Vagina (tissue), 2 donors: ENCODE results near the gene PRELID2. TPM values are rescaled to one million over a fixed set of nuclear protein-coding genes. Genes with fewer than 3 reads are reported as not detected.
A peak's percentile ranks its signal among the peaks of the same experiment; 100 is the strongest.

Experiments
- DNase-seq, 2 donors: peaks; one replicate each; pipeline ENCODE4 v3.0.0-alpha.2; 2017; ENCODE audit errors: extremely low spot score in 2 of 2
- H3K27ac ChIP-seq: fragments of 200-600 bp; sonication (generic); one replicate; pipeline ENCODE4 v1.5.1; 2019
- H3K27me3 ChIP-seq: fragments of 200-600 bp; sonication (generic); one replicate; pipeline ENCODE4 v1.5.1; 2019
- H3K36me3 ChIP-seq, 2 donors: fragments of 200-600 bp; sonication (generic); one replicate each; pipeline ENCODE4 v1.5.1; 2017 to 2019
- H3K4me1 ChIP-seq: fragments of 200-600 bp; sonication (generic); one replicate; pipeline ENCODE4 v1.5.1; 2019
- H3K4me3 ChIP-seq, 2 donors: fragments of 200-600 bp; sonication (generic); 1 replicate in 1 of 2; 2 replicates in 1 of 2; pipeline ENCODE4 v1.5.1; 2016 to 2019
- H3K9me3 ChIP-seq: fragments of 200-600 bp; sonication (generic); one replicate; pipeline ENCODE4 v1.5.1; 2019
- CTCF ChIP-seq, 3 experiments: fragments of 450-650 bp in 2 of 3; fragments of 200-600 bp in 1 of 3; sonication (generic) in 1 of 3; IDR thresholded peaks; one replicate each; pipeline ENCODE4 v1.5.1; 2017 to 2019; ENCODE audit warnings: antibody characterized with exemption in 3 of 3, mild to moderate bottlenecking in 2 of 3, moderate library complexity in 2 of 3
- POLR2A ChIP-seq, 2 donors: fragments of 450-650 bp; IDR thresholded peaks; one replicate each; pipeline ENCODE4 v1.6.1; 2017; ENCODE audit warnings: antibody characterized with exemption in 2 of 2, mild to moderate bottlenecking in 2 of 2, moderate library complexity in 2 of 2
- POLR2AphosphoS5 ChIP-seq, 2 donors: sonication (generic); formaldehyde crosslinking; IDR thresholded peaks; one replicate each; pipeline ENCODE4 v1.9.0; 2017; ENCODE audit warnings: antibody characterized with exemption in 2 of 2, mild to moderate bottlenecking in 2 of 2, low read depth in 1 of 2; ENCODE audit not compliant: insufficient read depth in 1 of 2
- intact Hi-C: fragments of 100-400 bp; cut with DNase I; formaldehyde crosslinking; loops from one replicate; pipeline ENCODE4 v1.15.1; 2023
- total RNA-seq: library from RNA; depleted of rRNA; stranded (reverse); fragments of >200 nt; gene quantifications from one replicate; pipeline ENCODE4 v1.2.3, GENCODE V29; 2016

Gene PRELID2
- total RNA-seq, 1 donor from 2014 or later = 16.2 TPM

DNA sequence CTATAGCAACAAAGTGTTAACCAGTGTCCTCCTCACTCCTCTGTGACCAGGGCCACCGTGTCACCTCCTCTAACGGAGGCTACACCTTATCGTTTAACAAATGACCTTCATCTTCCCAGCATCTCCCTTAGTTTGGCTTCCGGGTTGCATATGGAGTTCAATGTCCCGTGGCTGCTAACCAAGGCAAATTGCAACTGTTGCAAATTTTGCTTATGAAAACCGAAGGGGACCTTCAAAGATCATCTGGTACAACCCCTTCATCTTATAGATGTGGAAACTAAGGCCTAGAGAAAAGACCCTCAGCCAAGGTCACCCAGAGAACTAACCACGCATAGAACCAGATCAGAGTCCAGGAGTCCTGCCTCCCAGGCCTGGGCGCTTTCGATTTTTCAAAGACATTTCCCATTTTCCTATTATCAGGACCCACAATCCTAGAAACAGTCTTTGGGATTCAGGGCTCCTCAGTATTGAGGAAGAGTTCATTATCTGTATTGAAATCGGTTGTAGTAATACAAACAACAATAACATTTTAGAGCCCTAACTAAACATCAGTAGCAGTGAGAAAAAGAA, 1.4 kb downstream of the PRELID2 start:
- TF ChIP-seq POLR2AphosphoS5 (IDR thresholded peaks at IDR 0.05; ENCODE audit: insufficient read depth in 1 of 2, low read depth in 1 of 2) (no peak), POLR2A (IDR thresholded peaks at IDR 0.05) (no peak), CTCF (IDR thresholded peaks at IDR 0.05) (no peak)
- H3K27me3 ChIP-seq = no peaks in the 10 kb centered on the region
- no peak for DNase-seq
- no peak overlapping the region for H3K4me3 ChIP-seq
- H3K36me3 ChIP-seq = no peaks in the 10 kb centered on the region
- H3K9me3 ChIP-seq = no peaks in the 10 kb centered on the region
- H3K27ac ChIP-seq = peak overlapping the region; percentile 63
- H3K4me1 ChIP-seq = peaks cover 42% of the 10 kb centered on the region
- intact Hi-C loops = no loop called here

DNA sequence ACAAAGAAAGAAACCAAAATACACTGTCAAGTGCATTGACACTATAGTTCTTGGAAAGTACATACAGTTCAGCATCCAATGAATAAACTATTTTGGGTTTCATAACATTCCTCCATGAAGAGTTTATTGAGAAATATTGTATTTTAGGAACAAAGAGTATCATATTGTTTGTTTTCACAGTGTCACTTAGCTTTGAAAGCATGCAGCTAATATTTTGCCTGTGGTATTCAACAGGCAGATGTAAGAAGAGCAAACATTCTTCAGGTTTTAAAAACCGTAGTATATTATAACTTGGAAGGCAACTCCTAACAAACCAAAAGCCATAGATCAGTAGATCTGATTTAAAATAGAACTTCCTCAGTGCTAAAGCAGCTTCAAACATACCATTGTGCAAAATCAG, 4.5 kb downstream of the PRELID2 start:
- H3K4me1 ChIP-seq = peaks cover 34% of the 10 kb centered on the region
- H3K27ac ChIP-seq = no peak overlapping the region
- intact Hi-C loops = no loop called here

GRCh38 chr5:145829708-145830361, 5.3 kb downstream of the PRELID2 start:
- H3K36me3 ChIP-seq = no peaks in the 10 kb centered on the region
- no peak overlapping the region for H3K4me3 ChIP-seq
- H3K9me3 ChIP-seq = no peaks in the 10 kb centered on the region
- TF ChIP-seq POLR2A (IDR thresholded peaks at IDR 0.05) (no peak), CTCF (IDR thresholded peaks at IDR 0.05) (no peak), POLR2AphosphoS5 (IDR thresholded peaks at IDR 0.05; ENCODE audit: insufficient read depth in 1 of 2, low read depth in 1 of 2) (no peak)
- H3K27me3 ChIP-seq = no peaks in the 10 kb centered on the region
- peaks cover 32% of the 10 kb centered on the region for H3K4me1 ChIP-seq
- intact Hi-C loops = no loop called here
- no peak overlapping the region for H3K27ac ChIP-seq
- no peak for DNase-seq

More for the DNA sequence above, 4.5 kb downstream of the PRELID2 start:
- Histone ChIP-seq H3K27me3 (no peaks in the 10 kb centered on the region), H3K4me3 (no peak overlapping the region), H3K36me3 (no peaks in the 10 kb centered on the region), H3K9me3 (no peaks in the 10 kb centered on the region)
- TF ChIP-seq POLR2AphosphoS5 (IDR thresholded peaks at IDR 0.05; ENCODE audit: insufficient read depth in 1 of 2, low read depth in 1 of 2) (no peak), CTCF (IDR thresholded peaks at IDR 0.05) (no peak), POLR2A (IDR thresholded peaks at IDR 0.05) (no peak)
- no peak for DNase-seq

DNA sequence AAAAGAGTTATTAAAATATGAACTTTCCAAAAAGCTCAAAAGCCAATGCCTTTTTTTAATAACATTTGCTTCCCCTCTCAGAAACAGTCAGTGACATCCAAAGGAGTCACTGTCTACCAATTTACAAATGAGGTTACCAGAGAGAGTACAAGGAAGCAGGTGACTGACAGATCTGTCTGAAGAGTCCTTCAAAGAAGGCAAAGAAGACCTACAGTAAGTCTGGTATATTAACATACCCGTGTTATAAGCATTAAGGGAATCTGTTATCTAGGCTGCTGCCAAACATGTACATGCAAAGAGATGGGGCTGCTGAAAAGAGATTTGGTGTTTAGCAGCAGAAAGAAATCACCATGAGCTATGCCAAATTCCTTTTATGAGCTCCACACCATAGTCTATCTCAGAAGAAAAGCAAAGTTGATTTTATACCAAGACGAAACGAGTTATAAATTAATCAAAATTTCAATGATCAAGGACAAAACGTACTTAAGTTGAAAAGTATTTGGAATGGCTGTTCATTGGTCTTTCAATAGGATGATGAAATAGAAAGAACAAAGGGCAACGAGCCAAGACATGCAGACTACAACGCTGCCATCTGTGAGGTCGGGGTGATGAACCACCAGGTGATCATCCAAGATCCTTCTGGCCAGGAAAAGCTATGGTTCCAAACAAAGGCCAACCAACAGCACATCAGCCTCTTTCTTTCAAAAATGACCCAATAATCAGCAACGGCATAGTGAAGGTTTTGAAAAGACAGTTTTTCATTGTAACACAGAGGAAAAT, 8.1 kb downstream of the PRELID2 start:
- no peak overlapping the region for H3K27ac ChIP-seq
- no peak for TF ChIP-seq POLR2AphosphoS5 (IDR thresholded peaks at IDR 0.05; ENCODE audit: insufficient read depth in 1 of 2, low read depth in 1 of 2)
- no peak for TF ChIP-seq POLR2A (IDR thresholded peaks at IDR 0.05)
- no peak for TF ChIP-seq CTCF (IDR thresholded peaks at IDR 0.05)
- intact Hi-C loops = no loop called here
- H3K36me3 ChIP-seq = no peaks in the 10 kb centered on the region
- no peaks in the 10 kb centered on the region for H3K9me3 ChIP-seq
- no peak overlapping the region for H3K4me3 ChIP-seq
- H3K4me1 ChIP-seq = peaks cover 15% of the 10 kb centered on the region
- no peaks in the 10 kb centered on the region for H3K27me3 ChIP-seq
- no peak for DNase-seq
